T-cell (primary cell): Measurements from ENCODE around the gene BICC1. TPM values are rescaled to one million over a fixed set of nuclear protein-coding genes. Genes with fewer than 3 reads are reported as not detected.

Experiments
- ATAC-seq, 4 experiments: fragments of 200-7000 bp in 3 of 4; fragments of 150-1000 bp in 1 of 4; cut with Tn5 transposase; replicated peaks in 1 of 4; 1 replicate in 3 of 4; 2 replicates in 1 of 4; pipeline ENCODE4 v1.10.0; 2021; ENCODE audit warnings: moderate library complexity in 3 of 4, mild to moderate bottlenecking in 2 of 4, moderate number of reproducible peaks in 1 of 4
- CTCF ChIA-PET, 2 donors: fragments of 300-600 bp; sonication (Branson Sonifier 250); formaldehyde crosslinking; loops; one replicate each; lab custom pipeline; 2022; ENCODE audit warnings: antibody characterized with exemption in 2 of 2; lab: Charles Lee
- POLR2A ChIA-PET, 2 donors: fragments of 300-600 bp; sonication (Branson Sonifier 250); formaldehyde crosslinking; loops; one replicate each; lab custom pipeline; 2022; ENCODE audit warnings: antibody characterized with exemption in 2 of 2; lab: Charles Lee
- DNase-seq, 35 experiments: peaks; one replicate each; pipeline versions ENCODE4 v3.0.0 to v3.0.0-alpha.2; 2013 to 2023
- H3K27ac ChIP-seq: one replicate; pipeline ENCODE4 v1.5.1; 2013; ENCODE audit warnings: low read length
- H3K27me3 ChIP-seq, 2 experiments: replicated peaks in 1 of 2; 1 replicate in 1 of 2; 2 replicates in 1 of 2; pipeline versions ENCODE4 v1.6.1 to v1.7.0; 2013; ENCODE audit warnings: low read length in 1 of 2, mixed read lengths in 1 of 2; ENCODE audit not compliant: control insufficient read depth in 2 of 2, insufficient read depth in 2 of 2; ENCODE audit errors: extremely low read depth in 1 of 2
- H3K36me3 ChIP-seq, 2 donors: 1 replicate in 1 of 2; 2 replicates in 1 of 2; pipeline versions ENCODE4 v1.6.1 to v1.7.0; 2013; ENCODE audit warnings: low read length in 1 of 2; ENCODE audit not compliant: control insufficient read depth in 2 of 2, insufficient read depth in 1 of 2; ENCODE audit errors: extremely low read depth in 1 of 2
- H3K4me1 ChIP-seq, 2 experiments: 1 replicate in 1 of 2; 2 replicates in 1 of 2; pipeline versions ENCODE4 v1.6.1 to v1.7.0; 2013; ENCODE audit warnings: low read length in 2 of 2, mixed read lengths in 1 of 2; ENCODE audit not compliant: insufficient read depth in 2 of 2, control insufficient read depth in 1 of 2; ENCODE audit errors: extremely low read depth in 1 of 2
- H3K4me3 ChIP-seq, 2 donors: 1 replicate in 1 of 2; 2 replicates in 1 of 2; pipeline versions ENCODE4 v1.5.1 to v1.7.0; 2013; ENCODE audit warnings: mild to moderate bottlenecking in 2 of 2, low read length in 1 of 2, moderate library complexity in 1 of 2; ENCODE audit not compliant: control insufficient read depth in 1 of 2; ENCODE audit errors: extremely low read depth in 1 of 2
- H3K9me3 ChIP-seq: 2 replicates; pipeline ENCODE4 v1.7.0; 2013
- H3K27ac Mint-ChIP-seq, 2 donors: one replicate each; pipeline ENCODE4 v1.8.0; 2020 to 2021; ENCODE audit warnings: mild to moderate bottlenecking in 2 of 2, mixed read lengths in 2 of 2
- H3K27me3 Mint-ChIP-seq, 2 donors: one replicate each; pipeline ENCODE4 v1.8.0; 2021 to 2022; ENCODE audit warnings: mixed read lengths in 2 of 2
- H3K36me3 Mint-ChIP-seq: one replicate; pipeline ENCODE4 v1.8.0; 2021; ENCODE audit warnings: mixed read lengths
- H3K4me1 Mint-ChIP-seq, 3 donors: one replicate each; pipeline ENCODE4 v1.8.0; 2020 to 2022; ENCODE audit warnings: mixed read lengths in 3 of 3, mild to moderate bottlenecking in 1 of 3
- H3K4me3 Mint-ChIP-seq, 3 donors: one replicate each; pipeline ENCODE4 v1.8.0; 2020 to 2022; ENCODE audit warnings: mild to moderate bottlenecking in 3 of 3, mixed read lengths in 3 of 3, moderate library complexity in 3 of 3
- H3K9me3 Mint-ChIP-seq, 3 donors: one replicate each; pipeline ENCODE4 v1.8.0; 2020 to 2022; ENCODE audit warnings: mixed read lengths in 3 of 3
- WGBS: methylation state at CpG from one replicate; pipeline ENCODE4 v1.1.5; 2013; ENCODE audit warnings: missing lambda C conversion rate; ENCODE audit not compliant: insufficient coverage; 5-methylcytosine and 5-hydroxymethylcytosine counted together
- total RNA-seq, 35 experiments: library from RNA in 6 of 35; stranded (reverse) in 6 of 35; fragments of 120-200 nt in 1 of 35; gene quantifications; one replicate each; pipeline versions ENCODE4 v1.2.1 to v1.2.4 and lab custom pipeline; 2013 to 2026

BICC1 gene
- total RNA-seq, 5 donors from 2014 or later (not counting 1 experiment from before 2014, with no cell fraction given), result 0.06 to 0.09 (median 0.07) TPM; not detected in 2

- CTCF ChIA-PET, result no interaction called here
Measured at GRCh38 chr10:58836991-58837575, 324.4 kb downstream of the BICC1 start.

GRCh38 chr10:58837826-58838225 is 325.2 kb downstream of the BICC1 start:
- WGBS, result 100% methylated on average over 1 of the region's 2 CpGs

More at GRCh38 chr10:58836991-58837575, 324.4 kb downstream of the BICC1 start:
- Mint-ChIP-seq H3K36me3 (no peaks in the 10 kb centered on the region), H3K27ac (no peak overlapping the region), H3K9me3 (no peaks in the 10 kb centered on the region), H3K4me3 (no peak overlapping the region), H3K4me1 (no peaks in the 10 kb centered on the region), H3K27me3 (no peaks in the 10 kb centered on the region)
- Histone ChIP-seq H3K4me1 (no peaks in the 10 kb centered on the region), H3K36me3 (no peaks in the 10 kb centered on the region), H3K27me3 (no peaks in the 10 kb centered on the region), H3K9me3 (no peaks in the 10 kb centered on the region), H3K27ac (no peak overlapping the region), H3K4me3 (no peak overlapping the region)
- DNase-seq (no peak), ATAC-seq (no peak)
- POLR2A ChIA-PET, result no interaction called here
- 49% methylated on average over 5 of the region's 8 CpGs for WGBS

DNA sequence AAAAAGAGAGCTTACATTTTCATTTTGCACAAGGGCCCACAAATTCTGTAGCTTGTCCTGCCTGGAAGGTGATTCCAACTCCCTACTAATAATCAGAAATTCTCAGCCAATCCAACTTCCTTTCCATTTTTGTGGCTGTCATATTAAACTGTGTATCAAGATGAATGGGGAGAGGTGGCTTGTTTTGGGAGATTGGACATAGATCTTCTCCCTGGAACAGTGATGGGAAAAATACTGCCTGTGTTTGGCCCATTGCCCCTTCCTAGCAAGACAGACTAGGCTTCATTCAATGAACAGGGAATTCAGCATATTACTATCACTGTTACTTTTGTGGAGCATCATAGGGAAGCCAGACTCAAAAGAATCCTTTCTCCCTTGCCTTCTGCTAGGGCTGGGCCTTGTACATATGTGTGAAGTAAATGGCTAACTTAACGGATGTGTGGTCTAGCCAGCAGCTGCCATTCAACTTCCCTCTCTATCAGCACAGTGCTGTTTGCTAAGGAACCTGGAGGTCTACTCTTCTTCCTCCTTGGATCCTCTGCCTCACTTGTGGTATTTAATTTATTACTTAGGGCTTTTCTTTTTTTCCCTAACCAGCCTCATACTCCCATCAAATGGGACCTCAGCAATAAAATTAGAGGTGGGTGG is 326.0 kb downstream of the BICC1 start:
- Mint-ChIP-seq H3K4me1 (no peaks in the 10 kb centered on the region), H3K27me3 (no peaks in the 10 kb centered on the region), H3K27ac (no peak overlapping the region), H3K4me3 (no peak overlapping the region), H3K36me3 (no peaks in the 10 kb centered on the region), H3K9me3 (no peaks in the 10 kb centered on the region)
- WGBS, result no CpG with 5 or more reads among the region's 1 CpG
- no peaks in the 10 kb centered on the region for H3K9me3 ChIP-seq
- ChIA-PET CTCF (no interaction called here), POLR2A (no interaction called here)
- H3K4me1 ChIP-seq, result no peaks in the 10 kb centered on the region
- no peak overlapping the region for H3K27ac ChIP-seq
- H3K27me3 ChIP-seq, result no peaks in the 10 kb centered on the region
- H3K4me3 ChIP-seq, result no peak overlapping the region
- DNase-seq (no peak), ATAC-seq (no peak)
- H3K36me3 ChIP-seq, result no peaks in the 10 kb centered on the region

More at GRCh38 chr10:58837826-58838225, 325.2 kb downstream of the BICC1 start:
- Histone ChIP-seq H3K4me1 (no peaks in the 10 kb centered on the region), H3K27ac (no peak overlapping the region), H3K4me3 (no peak overlapping the region), H3K9me3 (no peaks in the 10 kb centered on the region), H3K36me3 (no peaks in the 10 kb centered on the region), H3K27me3 (no peaks in the 10 kb centered on the region)
- POLR2A ChIA-PET, result no interaction called here
- ATAC-seq (no peak), DNase-seq (no peak)
- Mint-ChIP-seq H3K4me1 (no peaks in the 10 kb centered on the region), H3K9me3 (no peaks in the 10 kb centered on the region), H3K4me3 (no peak overlapping the region), H3K27me3 (no peaks in the 10 kb centered on the region), H3K27ac (no peak overlapping the region), H3K36me3 (no peaks in the 10 kb centered on the region)
- CTCF ChIA-PET, result no interaction called here

- no peaks in the 10 kb centered on the region for H3K27me3 ChIP-seq
- H3K27ac Mint-ChIP-seq, result no peak overlapping the region
- no peak overlapping the region for H3K4me3 Mint-ChIP-seq
- ChIA-PET CTCF (no interaction called here), POLR2A (no interaction called here)
- H3K36me3 Mint-ChIP-seq, result no peaks in the 10 kb centered on the region
- H3K9me3 ChIP-seq, result no peaks in the 10 kb centered on the region
- ATAC-seq (no peak), DNase-seq (no peak)
- peaks cover 0 to 3% of the 10 kb centered on the region in 2 donors for H3K27me3 Mint-ChIP-seq
- no peak overlapping the region for H3K4me3 ChIP-seq
- no peak overlapping the region for H3K27ac ChIP-seq
- H3K36me3 ChIP-seq, result no peaks in the 10 kb centered on the region
- no peaks in the 10 kb centered on the region for H3K4me1 Mint-ChIP-seq
- no peaks in the 10 kb centered on the region for H3K4me1 ChIP-seq
- H3K9me3 Mint-ChIP-seq, result peaks cover 0 to 3% (median 0%) of the 10 kb centered on the region in 3 donors
Measured at GRCh38 chr10:58839771-58840170, 327.1 kb downstream of the BICC1 start.

- Mint-ChIP-seq H3K9me3 (peaks cover 0 to 3% (median 0%) of the 10 kb centered on the region in 3 donors), H3K27me3 (peaks cover 0 to 5% of the 10 kb centered on the region in 2 donors), H3K4me1 (no peaks in the 10 kb centered on the region), H3K4me3 (no peak overlapping the region), H3K27ac (no peak overlapping the region), H3K36me3 (no peaks in the 10 kb centered on the region)
- no peaks in the 10 kb centered on the region for H3K9me3 ChIP-seq
- WGBS, result no CpG with 5 or more reads among the region's 1 CpG
- DNase-seq (no peak), ATAC-seq (no peak)
- ChIA-PET POLR2A (no interaction called here), CTCF (no interaction called here)
- no peak overlapping the region for H3K4me3 ChIP-seq
- no peak overlapping the region for H3K27ac ChIP-seq
- H3K4me1 ChIP-seq, result no peaks in the 10 kb centered on the region
- no peaks in the 10 kb centered on the region for H3K36me3 ChIP-seq
- H3K27me3 ChIP-seq, result no peaks in the 10 kb centered on the region
Measured at GRCh38 chr10:58840840-58841435, 328.3 kb downstream of the BICC1 start.

GRCh38 chr10:58842860-58843376 is 330.2 kb downstream of the BICC1 start:
- H3K4me1 Mint-ChIP-seq, result no peaks in the 10 kb centered on the region
- no peak for ATAC-seq
- H3K36me3 Mint-ChIP-seq, result no peaks in the 10 kb centered on the region
- peaks cover 0 to 5% of the 10 kb centered on the region in 2 donors for H3K27me3 Mint-ChIP-seq
- POLR2A ChIA-PET, result no interaction called here
- no peak overlapping the region for H3K27ac Mint-ChIP-seq
- CTCF ChIA-PET, result no interaction called here
- H3K9me3 Mint-ChIP-seq, result peaks cover 0 to 3% (median 0%) of the 10 kb centered on the region in 3 donors
- Histone ChIP-seq H3K4me3 (no peak overlapping the region), H3K36me3 (no peaks in the 10 kb centered on the region), H3K4me1 (no peaks in the 10 kb centered on the region), H3K27ac (no peak overlapping the region), H3K9me3 (no peaks in the 10 kb centered on the region), H3K27me3 (no peaks in the 10 kb centered on the region)
- DNase-seq, result no peak
- no peak overlapping the region for H3K4me3 Mint-ChIP-seq
- WGBS, result no CpG with 5 or more reads among the region's 4 CpGs
